ENCODE data around the gene MRPL2. TPM values are rescaled to one million over a fixed set of nuclear protein-coding genes. Genes with fewer than 3 reads are reported as not detected.

The MRPL2 gene
- total and polyA plus RNA-seq, 2 of the 4 experiments (the other 2 are of a cell fraction): 18.1 to 45.9 TPM

GRCh38 chr6:43060034-43060754 lies 960 bp upstream of the MRPL2 start (continued):
- no peak for TF ChIP-seq POLR2A (IDR thresholded peaks at IDR 0.05; ENCODE audit: low read depth, low read length)
- TF ChIP-seq, protein P1, sequence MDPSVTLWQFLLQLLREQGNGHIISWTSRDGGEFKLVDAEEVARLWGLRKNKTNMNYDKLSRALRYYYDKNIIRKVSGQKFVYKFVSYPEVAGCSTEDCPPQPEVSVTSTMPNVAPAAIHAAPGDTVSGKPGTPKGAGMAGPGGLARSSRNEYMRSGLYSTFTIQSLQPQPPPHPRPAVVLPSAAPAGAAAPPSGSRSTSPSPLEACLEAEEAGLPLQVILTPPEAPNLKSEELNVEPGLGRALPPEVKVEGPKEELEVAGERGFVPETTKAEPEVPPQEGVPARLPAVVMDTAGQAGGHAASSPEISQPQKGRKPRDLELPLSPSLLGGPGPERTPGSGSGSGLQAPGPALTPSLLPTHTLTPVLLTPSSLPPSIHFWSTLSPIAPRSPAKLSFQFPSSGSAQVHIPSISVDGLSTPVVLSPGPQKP (IDR thresholded peaks at IDR 0.05; ENCODE audit: borderline replicate concordance, low read depth, low read length): no peak

DNA sequence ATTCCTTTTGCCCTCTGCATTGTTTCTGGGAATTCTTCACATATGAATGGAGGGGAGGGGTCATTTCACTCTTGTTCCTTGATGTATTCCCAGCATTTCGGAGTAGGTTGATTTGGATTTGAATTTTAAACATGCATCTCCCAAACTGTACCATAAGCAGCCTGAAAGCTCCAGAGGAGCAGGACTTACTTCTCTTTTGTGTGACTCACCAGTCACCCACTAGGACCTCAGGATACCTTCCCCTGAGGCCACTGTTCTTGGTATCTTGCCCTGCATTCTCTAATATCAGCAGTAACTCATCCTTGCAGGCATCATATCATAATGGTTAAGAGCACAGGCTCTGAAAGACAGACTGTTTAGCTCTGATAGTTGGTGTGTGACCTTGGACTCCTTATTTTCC lies 703 bp downstream of the MRPL2 start:
- H3K9me1 ChIP-seq (ENCODE audit: insufficient read depth, low read length): peaks cover 4% of the 10 kb centered on the region; the same call in 1 of the 2 replicates
- no peak overlapping the region for H3K14ac ChIP-seq (replicated peaks; ENCODE audit: low read depth, low read length)
- no CpG with 5 or more reads among the region's 1 CpG for WGBS, 2 experiments (ENCODE audit: extremely low coverage in 2 of 2, insufficient read length in 1 of 2)
- H4K20me1 ChIP-seq (ENCODE audit: insufficient read depth, low read length): no peaks in the 10 kb centered on the region
- no peak overlapping the region for H4K91ac ChIP-seq (ENCODE audit: insufficient read depth, low read depth, low read length)
- H3K18ac ChIP-seq (ENCODE audit: low read depth, low read length): no peak overlapping the region
- H3K36me3 ChIP-seq (ENCODE audit: control insufficient read depth, insufficient read depth, low read length): peaks cover 16% of the 10 kb centered on the region
- dilution Hi-C loops (cut with HindIII; ENCODE audit: low sequenced_read_pairs, unreplicated experiment): no loop called here
- no peak overlapping the region for H3K27ac ChIP-seq (ENCODE audit: insufficient read depth, low read length)
- no peaks in the 10 kb centered on the region for H3K27me3 ChIP-seq (ENCODE audit: control insufficient read depth, insufficient read depth, low read length)
- no TSS peak for BruUV-seq (replicated peaks)
- peaks cover 11% of the 10 kb centered on the region for H3K4me1 ChIP-seq (ENCODE audit: control insufficient read depth, insufficient read depth, low read length)
- no peak overlapping the region for H2AK9ac ChIP-seq (replicated peaks; ENCODE audit: low read depth, low read length, poor library complexity)
- ATAC-seq (ENCODE audit: low read depth) (no peak), DNase-seq (no peak)
- no peak overlapping the region for H2AFZ ChIP-seq (replicated peaks; ENCODE audit: low read length, poor library complexity)
- peak overlapping the region; percentile 77 for H3K9ac ChIP-seq (ENCODE audit: low read depth, low read length)
- H2BK15ac ChIP-seq (ENCODE audit: low read depth, low read length): no peak overlapping the region
- H2BK20ac ChIP-seq (ENCODE audit: low read depth, low read length): no peak overlapping the region
- H2BK5ac ChIP-seq (ENCODE audit: low read depth, low read length, poor library complexity, severe bottlenecking): peak overlapping the region; percentile 49
- peak overlapping the region; percentile 20; the same call in 1 of the 2 replicates for H2AK5ac ChIP-seq (ENCODE audit: low read depth, low read length)
- no peak overlapping the region for H4K5ac ChIP-seq (ENCODE audit: low read depth, low read length)
- in situ Hi-C loops (cut with MboI; ENCODE audit: low sequenced_read_pairs): no loop called here
- peaks cover 17 to 43% of the 10 kb centered on the region in 2 experiments for H3K79me1 ChIP-seq (ENCODE audit: low read depth in 1 of 2, low read length in 2 of 2)
- ChIA-PET POLR2A (ENCODE audit: unreplicated experiment) (no interaction called here), CTCF (interaction anchor here (1.4 kb wide), 1 partner anchor 85 kb away, joined by 6 read pairs; no protein-coding TSS in a partner anchor)
- no peak overlapping the region for H3K56ac ChIP-seq (ENCODE audit: extremely low read depth, insufficient read depth, low read length)
- H4K8ac ChIP-seq (ENCODE audit: low read depth in 2 of 2, low read length in 2 of 2): peak overlapping the region; percentile 38 to 92; a peak in 2 of 4 replicates
- H3K9me3 ChIP-seq (ENCODE audit: control insufficient read depth, insufficient read depth, low read length): no peaks in the 10 kb centered on the region
- peak overlapping the region; percentile 87 for H3K4me2 ChIP-seq (ENCODE audit: low read depth, low read length)
- H3K4me3 ChIP-seq (ENCODE audit: insufficient read depth, low read depth, low read length): peak overlapping the region; percentile 76; the same call in 1 of the 2 replicates
- no peak overlapping the region for H2BK120ac ChIP-seq (ENCODE audit: low read depth, low read length)
- H3K23ac ChIP-seq (ENCODE audit: low read depth, low read length): no peak overlapping the region
- intact Hi-C loops (cut with micrococcal nuclease): loop anchor here (2.0 kb wide), 1 partner anchor 16 kb away; no protein-coding TSS in a partner anchor
- H3K4ac ChIP-seq (ENCODE audit: low read depth, low read length): no peak overlapping the region
- TF ChIP-seq POLR2A (IDR thresholded peaks at IDR 0.05; ENCODE audit: low read depth, low read length) (no peak), BHLHE40 (IDR thresholded peaks at IDR 0.05; ENCODE audit: low read depth, low read length) (no peak), RCOR1 (IDR thresholded peaks at IDR 0.05; ENCODE audit: insufficient replicate concordance, low read length) (no peak), MAZ (IDR thresholded peaks at IDR 0.05; ENCODE audit: borderline replicate concordance, low read depth, low read length) (no peak), RFX5 (IDR thresholded peaks at IDR 0.05; ENCODE audit: low read depth, low read length) (no peak), CEBPB (IDR thresholded peaks at IDR 0.05; ENCODE audit: low read depth, low read length) (no peak), CHD1 (IDR thresholded peaks at IDR 0.05; ENCODE audit: low read depth, low read length) (no peak), MXI1 (IDR thresholded peaks at IDR 0.05; ENCODE audit: borderline replicate concordance, low read depth, low read length) (no peak), SMC3 (IDR thresholded peaks at IDR 0.05; ENCODE audit: low read depth, low read length) (no peak), RAD21 (IDR thresholded peaks at IDR 0.05; ENCODE audit: low read length) (no peak)
- TF ChIP-seq, protein P2, sequence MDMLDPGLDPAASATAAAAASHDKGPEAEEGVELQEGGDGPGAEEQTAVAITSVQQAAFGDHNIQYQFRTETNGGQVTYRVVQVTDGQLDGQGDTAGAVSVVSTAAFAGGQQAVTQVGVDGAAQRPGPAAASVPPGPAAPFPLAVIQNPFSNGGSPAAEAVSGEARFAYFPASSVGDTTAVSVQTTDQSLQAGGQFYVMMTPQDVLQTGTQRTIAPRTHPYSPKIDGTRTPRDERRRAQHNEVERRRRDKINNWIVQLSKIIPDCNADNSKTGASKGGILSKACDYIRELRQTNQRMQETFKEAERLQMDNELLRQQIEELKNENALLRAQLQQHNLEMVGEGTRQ (IDR thresholded peaks at IDR 0.05; ENCODE audit: low read depth, low read length): no peak
- TF ChIP-seq, protein P1 (IDR thresholded peaks at IDR 0.05; ENCODE audit: borderline replicate concordance, low read depth, low read length): no peak
